HCT116 (cell line): ENCODE results near the gene HTR3B.

Experiments
- ATF3 ChIP-seq: IDR thresholded peaks from 2 replicates; pipeline ENCODE4 v1.6.1; 2012
- CEBPB ChIP-seq: IDR thresholded peaks from 2 replicates; pipeline ENCODE4 v1.6.1; 2012; ENCODE audit warnings: low read depth
- CTCF ChIP-seq, 3 experiments: fragments of 200-600 bp in 1 of 3; sonication (generic) in 1 of 3; IDR thresholded peaks in 2 of 3; conservative IDR thresholded peaks in 1 of 3; 2 replicates each; pipeline ENCODE4 v1.5.1; 2012 to 2017; ENCODE audit warnings: low read depth in 2 of 3, low read length in 2 of 3, antibody characterized with exemption in 1 of 3, borderline replicate concordance in 1 of 3, control low read depth in 1 of 3, mild to moderate bottlenecking in 1 of 3, mixed read lengths in 1 of 3, mixed run types in 1 of 3, moderate library complexity in 1 of 3; ENCODE audit not compliant: insufficient read depth in 1 of 3
- ELF1 ChIP-seq: IDR thresholded peaks from 2 replicates; pipeline ENCODE4 v1.6.1; 2012; ENCODE audit warnings: low read depth, borderline replicate concordance
- EZH2 ChIP-seq: fragments of 200-600 bp; sonication (generic); IDR thresholded peaks from 2 replicates; pipeline ENCODE4 v1.6.1; 2017; ENCODE audit warnings: antibody characterized with exemption, mixed run types
- MAX ChIP-seq: IDR thresholded peaks from 2 replicates; pipeline ENCODE4 v1.6.1; 2012
- POLR2A ChIP-seq: IDR thresholded peaks from 2 replicates; pipeline ENCODE4 v1.7.0; 2011; ENCODE audit warnings: borderline replicate concordance; ENCODE audit not compliant: insufficient read depth, insufficient read length; ENCODE audit errors: extremely low read depth
- POLR2AphosphoS5 ChIP-seq: IDR thresholded peaks from 2 replicates; pipeline ENCODE4 v1.6.1; 2011; ENCODE audit warnings: mild to moderate bottlenecking, low read depth, low read length, moderate library complexity
- REST ChIP-seq: IDR thresholded peaks from 2 replicates; pipeline ENCODE4 v1.6.1; 2012; ENCODE audit warnings: low read depth
- SP1 ChIP-seq: IDR thresholded peaks from 2 replicates; pipeline ENCODE4 v1.6.1; 2012; ENCODE audit warnings: low read depth
- SRF ChIP-seq: IDR thresholded peaks from 2 replicates; pipeline ENCODE4 v1.6.1; 2012; ENCODE audit warnings: low read depth
- YY1 ChIP-seq: IDR thresholded peaks from 2 replicates; pipeline ENCODE4 v1.6.1; 2011; ENCODE audit warnings: low read length, low read depth, moderate library complexity, mild to moderate bottlenecking; ENCODE audit not compliant: insufficient replicate concordance; ENCODE audit errors: extremely low read depth
- ZBTB33 ChIP-seq: IDR thresholded peaks from 2 replicates; pipeline ENCODE4 v1.6.1; 2011; ENCODE audit warnings: mild to moderate bottlenecking, low read length, moderate library complexity; ENCODE audit not compliant: insufficient replicate concordance; ENCODE audit errors: extremely low read depth

- TF ChIP-seq POLR2A (no peak), EZH2 (no peak), CTCF (IDR thresholded peaks at IDR 0.05 in 2 of 3, conservative IDR thresholded peaks at IDR 0.05 in 1 of 3; ENCODE audit: borderline replicate concordance in 1 of 3, insufficient read depth in 1 of 3, low read depth in 2 of 3, low read length in 2 of 3) (no peak), REST (no peak), YY1 (no peak), POLR2AphosphoS5 (no peak), MAX (no peak), ELF1 (no peak), ZBTB33 (no peak), CEBPB (no peak), SP1 (no peak), SRF (no peak), ATF3 (no peak)
Measured at GRCh38 chr11:113991718-113992458, 87.3 kb downstream of the HTR3B start.
